ENCODE measurements around the gene PTPRN2.
"Not testable (repeated sequence)": the region's sequence is repeated elsewhere in the genome, so short reads cannot be mapped to it uniquely, and the experiment has no call there.

Gene PTPRN2

GRCh38 chr7:158431941-158432347, 155.7 kb downstream of the PTPRN2 start:
- DNase-seq, result no peak

GRCh38 chr7:158431055-158431940, 156.3 kb downstream of the PTPRN2 start:
- no peak for DNase-seq

GRCh38 chr7:158430308-158431034, 157.2 kb downstream of the PTPRN2 start:
- DNase-seq, result no peak

GRCh38 chr7:158428837-158429753, 158.5 kb downstream of the PTPRN2 start:
- DNase-seq, result no peak

- DNase-seq, result no peak
Measured at GRCh38 chr7:158428131-158428836, 159.3 kb downstream of the PTPRN2 start.

GRCh38 chr7:158425676-158426075, 161.9 kb downstream of the PTPRN2 start:
- not testable (repeated sequence) for DNase-seq

- no peak for DNase-seq
Measured at GRCh38 chr7:158424531-158424930, 163.1 kb downstream of the PTPRN2 start.

GRCh38 chr7:158424011-158424410, 163.6 kb downstream of the PTPRN2 start:
- DNase-seq, result no peak

- no peak for DNase-seq
Measured at GRCh38 chr7:158422887-158423560, 164.6 kb downstream of the PTPRN2 start.

- DNase-seq, result no peak
Measured at GRCh38 chr7:158422196-158422886, 165.3 kb downstream of the PTPRN2 start.

GRCh38 chr7:158421361-158421760, 166.3 kb downstream of the PTPRN2 start:
- DNase-seq, result no peak

- no peak for DNase-seq
Measured at GRCh38 chr7:158420591-158421340, 166.9 kb downstream of the PTPRN2 start.

GRCh38 chr7:158419238-158419785, 168.3 kb downstream of the PTPRN2 start:
- DNase-seq, result no peak

GRCh38 chr7:158418395-158418794, 169.2 kb downstream of the PTPRN2 start:
- not testable (repeated sequence) for DNase-seq

- DNase-seq, result no peak
Measured at GRCh38 chr7:158416283-158416933, 171.2 kb downstream of the PTPRN2 start.

GRCh38 chr7:158415316-158415715, 172.3 kb downstream of the PTPRN2 start:
- DNase-seq, result no peak

- DNase-seq, result no peak
Measured at GRCh38 chr7:158414486-158414961, 173.1 kb downstream of the PTPRN2 start.

GRCh38 chr7:158414002-158414401, 173.6 kb downstream of the PTPRN2 start:
- DNase-seq, result no peak
